HG03575 (cell line): ENCODE measurements around the gene ZNF180.
"Not testable (repeated sequence)": the region's sequence is repeated elsewhere in the genome, so short reads cannot be mapped to it uniquely, and the experiment has no call there.

Source experiments
- ATAC-seq: cut with Tn5 transposase; IDR thresholded peaks from one replicate; pipeline ENCODE4 v1.9.1; 2021; ENCODE audit not compliant: unreplicated experiment, insufficient number of reproducible peaks, low FRiP score; ENCODE audit errors: extremely low read depth

ZNF180 gene

DNA sequence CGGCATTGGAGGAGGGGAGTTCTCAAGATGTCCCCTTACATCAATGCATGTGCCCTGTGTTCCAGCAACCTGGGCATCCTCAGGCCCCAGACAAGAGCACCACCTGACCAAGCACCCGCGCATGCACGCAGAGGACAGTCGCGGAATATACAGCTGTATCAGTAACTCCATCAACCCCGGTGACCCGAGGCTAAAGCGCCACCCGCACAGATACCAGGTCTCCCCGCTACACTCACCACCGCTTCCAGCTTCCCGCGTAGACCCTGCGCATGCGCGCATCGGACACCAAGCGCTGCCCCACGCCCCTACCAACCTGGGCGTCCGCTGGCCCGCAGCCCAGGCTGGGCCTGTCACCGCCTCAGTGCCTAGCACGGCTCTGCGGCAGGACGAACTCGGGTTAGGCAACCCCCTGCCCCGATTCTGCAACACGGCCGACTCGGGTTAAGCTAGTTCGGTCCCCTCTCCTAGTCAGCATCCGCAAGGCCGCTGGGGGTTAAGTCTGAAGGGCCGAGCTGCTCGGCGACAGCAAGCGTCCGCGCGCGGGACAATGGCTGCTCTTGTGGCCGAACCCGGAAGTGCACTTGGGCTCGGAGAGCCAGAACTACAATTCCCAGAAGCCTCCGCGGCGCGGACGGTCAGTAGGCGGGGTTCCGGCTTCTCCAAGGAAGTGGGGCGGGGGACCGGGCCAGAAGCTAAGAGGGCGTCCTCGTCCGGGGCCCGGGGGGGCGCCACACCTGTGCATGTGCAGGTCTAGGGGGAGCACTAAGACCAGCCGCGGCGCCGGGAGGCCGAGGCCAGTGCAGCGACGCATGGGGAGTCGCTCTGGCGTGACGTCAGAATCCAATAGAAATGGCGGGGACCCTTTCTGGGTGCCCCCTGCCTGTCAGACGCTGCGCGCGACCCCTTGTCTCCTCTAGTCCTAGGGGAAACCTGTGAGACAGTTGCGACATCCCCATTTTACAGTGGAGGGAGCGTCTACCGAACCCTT is at the start of gene ZNF180:
Gene ZNF180, minus strand, starts transcription at position 561 of the 988 bp plus-strand sequence. CDS start 3,188 bp downstream, outside the sequence.
- no peak for ATAC-seq

DNA sequence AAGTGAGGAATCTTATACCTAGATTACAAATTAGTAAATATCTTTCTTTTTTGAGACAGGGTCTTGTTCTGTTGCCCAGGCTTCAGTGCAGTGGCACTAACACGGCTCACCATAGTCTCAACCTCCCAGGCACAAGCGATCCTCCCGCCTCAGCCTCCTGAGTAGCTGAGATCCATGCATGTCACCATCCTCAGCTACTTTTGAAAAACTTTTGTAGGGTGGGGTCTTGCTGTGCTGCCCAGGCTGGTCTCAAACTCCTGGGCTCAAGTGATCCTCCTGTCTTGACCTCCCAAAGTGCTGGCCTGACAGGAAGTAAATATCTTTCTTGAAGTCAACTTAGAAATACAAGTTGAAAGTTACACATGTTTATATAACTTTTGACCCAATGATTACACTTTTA is 49.2 kb upstream of the ZNF180 start:
- no peak for ATAC-seq

DNA sequence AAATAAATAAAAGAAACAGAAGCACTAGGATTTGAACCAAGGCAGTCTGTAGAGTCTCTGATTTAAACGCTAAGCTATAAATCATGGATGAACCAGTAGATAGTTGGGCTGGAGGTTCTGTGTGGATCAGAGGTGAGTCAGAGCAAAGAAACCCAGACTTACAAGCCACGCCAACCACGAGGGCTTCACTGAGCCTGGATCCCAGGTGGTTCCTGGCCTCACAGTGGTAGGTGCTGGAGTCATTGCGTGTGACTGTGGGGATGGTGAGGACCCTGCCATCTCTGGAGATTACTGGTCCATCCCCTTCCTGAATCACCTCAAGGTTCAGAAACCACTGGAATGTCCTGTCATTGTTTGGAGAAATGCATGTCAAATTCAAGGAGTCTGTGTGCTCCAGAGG is 48.4 kb upstream of the ZNF180 start:
- ATAC-seq: no peak

DNA sequence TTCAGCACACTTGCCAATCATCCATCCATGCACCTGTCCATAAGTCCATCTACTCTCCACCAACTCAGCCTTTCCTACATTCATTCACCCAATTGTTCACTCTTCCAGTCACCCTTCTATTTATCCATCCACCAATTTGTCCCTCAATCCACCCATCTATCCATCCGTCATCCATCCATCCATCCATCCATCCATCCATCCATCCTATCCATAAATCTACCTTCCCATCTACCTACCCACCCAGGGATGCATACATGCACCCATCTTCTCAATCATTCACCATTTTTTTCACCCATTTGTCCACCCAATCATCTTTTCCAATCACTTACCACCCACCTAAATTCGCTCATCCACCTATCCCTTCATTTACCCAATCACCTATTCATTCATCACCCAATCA is 43.7 kb upstream of the ZNF180 start:
- no peak for ATAC-seq

DNA sequence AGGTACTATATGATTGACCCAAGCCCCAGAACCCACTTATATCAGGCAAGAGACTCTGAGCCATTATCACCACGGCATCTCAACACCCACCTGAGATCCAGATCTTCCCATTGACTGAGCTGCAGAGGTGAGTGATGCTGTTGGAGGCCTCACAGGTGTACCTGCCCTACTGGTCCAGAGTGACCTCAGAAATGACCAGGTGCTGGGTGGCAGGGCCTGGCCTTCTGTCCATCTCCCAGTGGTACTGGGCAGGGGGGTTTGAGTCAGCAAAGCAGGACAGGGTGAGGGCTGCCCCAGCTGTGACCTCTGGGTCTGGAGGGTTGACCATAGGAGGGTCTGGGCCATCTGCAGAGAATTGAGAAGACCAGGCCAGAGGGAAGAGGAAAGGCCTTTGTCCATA is 42.3 kb upstream of the ZNF180 start:
- ATAC-seq: no peak

DNA sequence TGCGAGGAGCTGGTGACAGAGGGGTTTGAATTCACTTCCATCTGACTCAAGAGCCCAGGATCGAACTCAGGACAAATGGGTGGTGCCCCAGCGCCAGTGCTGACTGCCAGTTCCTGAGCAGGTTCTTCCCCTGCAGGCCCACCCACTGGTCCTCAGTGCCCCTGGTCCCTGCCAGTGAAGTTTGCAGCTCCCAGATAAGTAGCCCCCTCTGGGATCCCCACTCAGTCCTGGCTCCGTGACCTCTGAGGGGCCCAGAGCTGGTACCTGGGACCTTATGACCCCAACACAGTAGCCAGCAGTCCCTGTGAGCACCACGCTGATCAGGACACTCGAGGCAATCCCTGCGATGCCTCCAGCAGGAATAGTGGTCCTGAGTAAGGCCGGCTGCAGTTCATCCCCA is 40.4 kb upstream of the ZNF180 start:
- no peak for ATAC-seq

DNA sequence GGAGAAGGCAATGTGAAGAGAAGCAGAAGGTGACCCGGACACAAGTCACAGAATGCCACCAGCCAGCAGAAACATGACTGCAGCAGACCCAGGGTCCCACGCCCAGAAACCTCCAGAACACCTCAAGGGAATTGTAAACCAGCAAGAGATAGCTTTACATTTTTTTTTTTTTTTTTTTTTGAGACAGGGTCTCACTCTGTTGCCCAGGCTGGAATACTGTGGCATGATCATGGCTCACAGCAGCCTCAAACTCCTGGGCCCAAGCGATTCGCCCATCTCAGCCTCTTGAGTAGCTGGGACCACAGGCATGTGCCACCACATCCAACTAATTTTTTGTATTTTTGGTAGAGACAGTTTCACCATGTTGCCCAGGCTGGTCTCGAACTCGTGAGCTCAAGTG is 39.7 kb upstream of the ZNF180 start:
- ATAC-seq: no peak

DNA sequence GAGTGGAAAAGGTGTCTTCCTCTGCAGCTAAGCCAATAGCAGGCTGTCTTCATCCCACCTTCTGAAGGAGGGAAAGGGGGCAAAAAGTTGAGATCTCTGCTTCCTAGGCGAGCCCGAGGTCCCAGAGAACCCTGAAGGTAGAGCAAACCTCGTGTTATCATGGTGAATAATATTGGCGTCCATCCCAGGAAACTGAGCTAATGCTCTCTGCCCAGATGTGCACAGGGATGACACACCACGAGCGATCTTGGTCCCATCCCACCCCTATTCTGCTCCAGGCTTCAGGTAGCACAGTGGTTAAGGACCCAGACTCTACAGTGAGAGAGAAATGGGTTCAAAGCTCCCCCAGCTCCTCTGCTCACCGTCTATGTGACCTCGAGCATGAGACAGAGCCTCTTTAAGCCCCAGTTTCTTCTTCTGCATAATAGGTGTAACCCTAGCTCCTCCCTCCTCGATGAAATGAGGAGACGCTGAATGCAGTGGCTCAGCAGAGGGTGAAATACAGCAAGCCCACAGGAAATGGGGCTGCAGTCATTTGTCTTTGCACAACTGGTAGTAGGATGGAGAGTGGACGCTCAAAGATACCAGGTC is 39.0 kb upstream of the ZNF180 start:
- ATAC-seq: no peak

DNA sequence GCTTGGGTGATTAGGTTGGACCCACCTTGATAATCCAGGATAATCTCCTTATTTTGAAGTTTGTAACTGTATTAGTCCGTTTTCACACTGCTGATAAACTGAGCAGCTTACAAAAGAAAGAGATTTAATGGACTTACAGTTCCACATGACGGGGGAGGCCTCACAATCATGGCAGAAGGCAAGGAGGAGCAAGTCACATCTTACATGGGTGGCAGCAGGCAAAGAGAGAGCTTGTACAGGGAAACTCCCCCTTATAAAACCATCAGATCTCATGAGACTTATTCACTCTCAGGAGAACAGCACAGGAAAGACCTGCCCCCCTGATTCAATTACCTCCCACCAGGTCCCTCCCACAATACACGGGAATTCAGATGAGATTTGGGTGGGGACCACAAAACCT is 35.0 kb upstream of the ZNF180 start:
- ATAC-seq: not testable (repeated sequence)

DNA sequence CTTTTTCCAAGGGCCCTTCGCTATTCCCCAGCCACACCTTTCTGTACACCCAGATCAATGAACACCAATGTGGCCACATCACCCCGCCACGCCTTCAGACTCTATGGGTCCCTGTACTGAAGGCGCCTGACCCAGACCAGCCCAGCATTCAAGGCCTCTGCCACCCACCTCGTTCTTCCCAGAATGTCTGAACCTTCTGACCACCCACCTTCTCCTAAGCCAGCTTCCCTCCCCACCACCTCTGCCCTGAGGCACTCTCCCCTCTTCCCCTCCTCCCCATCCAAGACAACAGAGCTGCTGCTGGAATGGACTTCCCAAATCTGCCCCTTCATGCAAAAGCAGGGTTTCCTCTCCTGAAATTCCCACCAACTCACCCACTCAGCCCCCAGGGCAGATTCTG is 32.5 kb upstream of the ZNF180 start:
- ATAC-seq: no peak

DNA sequence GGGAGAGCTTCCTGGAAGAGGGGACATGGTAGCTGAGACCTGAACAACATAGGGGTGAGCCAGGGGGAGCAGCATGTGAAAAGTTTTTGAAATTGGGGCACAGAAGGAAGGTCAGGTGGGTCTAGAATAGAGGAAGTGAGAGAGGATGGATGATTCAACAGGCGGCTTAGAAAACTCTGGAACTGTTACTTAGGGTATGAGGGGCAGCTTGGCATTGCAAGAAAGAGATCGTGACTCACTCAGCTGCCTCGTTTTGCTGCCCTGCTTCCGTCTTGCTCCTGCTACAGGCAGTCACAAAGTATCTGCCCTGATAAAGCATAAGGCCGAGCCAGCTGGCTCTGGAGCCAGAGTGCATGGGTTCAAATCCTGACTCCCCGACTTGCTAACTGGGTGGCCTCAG is 30.5 kb upstream of the ZNF180 start:
- no peak for ATAC-seq

DNA sequence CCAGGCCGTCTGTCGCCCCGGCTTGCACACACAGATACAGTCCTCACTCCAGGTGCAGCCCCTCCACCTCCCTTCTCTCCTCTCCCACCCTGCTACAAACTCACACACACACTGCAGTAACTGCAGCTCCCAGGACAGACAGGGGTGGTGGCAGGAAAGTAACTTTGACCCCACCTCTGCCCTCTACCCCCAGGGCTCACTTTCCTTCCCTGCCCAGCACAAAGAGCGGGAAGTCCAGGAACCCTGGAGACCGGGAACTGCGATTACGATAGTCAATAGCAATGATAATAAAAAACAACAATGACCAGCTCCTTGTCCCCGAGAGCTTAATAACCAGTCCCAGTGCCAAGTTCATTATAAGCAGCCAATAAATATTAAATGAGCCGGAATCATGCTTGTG is 29.2 kb upstream of the ZNF180 start, which contains the start of gene CEACAM20:
Gene CEACAM20, minus strand, starts transcription at position 140 of the 400 bp plus-strand sequence. CDS start 166 bp downstream, outside the sequence.
- ATAC-seq: no peak

DNA sequence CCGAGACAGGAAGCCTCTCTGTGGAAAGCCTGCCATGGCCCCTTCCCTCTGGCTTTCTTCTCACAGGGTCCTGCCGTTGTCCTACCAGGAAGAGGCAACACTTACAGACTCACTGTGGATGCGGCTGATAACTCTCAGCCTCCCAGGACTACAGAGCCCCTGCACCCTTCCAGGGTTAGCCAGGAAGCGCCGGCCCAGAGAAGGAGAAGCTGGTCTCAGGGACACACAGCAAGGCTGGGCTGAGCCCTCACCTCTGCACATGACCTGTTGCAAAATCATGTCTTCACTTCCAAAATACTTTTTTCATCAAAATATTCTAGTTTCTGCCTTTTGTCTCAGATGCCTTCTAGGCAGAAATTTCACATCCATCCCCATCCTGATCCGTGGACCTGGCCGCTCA is 27.2 kb upstream of the ZNF180 start:
- no peak for ATAC-seq

DNA sequence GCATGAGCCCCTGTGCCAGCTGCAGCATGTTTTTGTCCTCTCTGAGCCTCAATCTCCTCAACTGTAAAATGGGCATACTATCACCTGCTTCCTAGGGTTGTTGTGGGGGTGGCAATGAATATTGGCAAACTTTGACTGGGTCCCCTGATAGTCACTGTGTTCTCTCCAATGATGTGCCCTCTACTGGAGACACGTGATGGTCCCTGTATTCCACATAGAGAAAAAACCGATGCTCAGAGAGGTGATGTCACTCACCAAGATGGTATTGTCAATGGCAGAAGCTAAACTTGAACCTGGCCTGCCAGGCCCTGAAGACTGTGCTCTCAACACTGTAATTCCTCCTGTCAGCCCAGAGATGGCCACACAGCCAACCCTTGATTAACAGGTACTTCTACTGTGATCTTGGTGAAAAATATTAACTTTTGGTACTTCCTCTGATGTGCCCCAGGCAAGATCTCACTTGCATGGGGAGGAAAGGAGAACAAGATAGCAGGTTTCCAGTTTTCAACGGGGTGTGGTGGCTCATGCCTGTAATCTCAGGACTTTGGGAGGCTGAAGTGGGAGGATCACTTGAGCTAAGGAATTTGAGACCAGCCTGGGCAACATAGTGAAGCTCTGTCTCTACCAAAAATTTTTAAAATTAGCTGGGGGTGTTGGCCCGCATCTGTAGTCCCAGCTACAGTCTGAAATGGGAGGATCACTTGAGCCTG is 25.6 kb upstream of the ZNF180 start:
- ATAC-seq: no peak

DNA sequence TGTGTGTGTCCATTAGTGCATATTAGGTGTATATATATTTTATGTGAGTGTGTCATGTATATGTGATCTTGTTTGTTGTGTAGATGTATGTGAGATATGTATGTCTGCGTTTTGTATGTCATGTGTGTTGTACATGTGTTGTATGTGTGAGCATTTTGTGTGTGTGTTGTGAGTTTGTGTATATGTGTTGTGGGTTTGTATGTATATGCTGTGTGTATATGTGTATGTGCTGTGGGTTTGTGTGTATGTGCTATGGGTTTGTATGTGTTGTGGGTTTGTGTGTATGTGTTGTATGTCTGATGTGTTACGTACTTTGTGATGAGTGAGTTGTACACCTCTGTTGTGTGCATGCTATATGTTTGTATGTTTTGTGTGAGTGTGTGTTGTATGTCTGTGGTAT is 21.0 kb upstream of the ZNF180 start:
- ATAC-seq: no peak

DNA sequence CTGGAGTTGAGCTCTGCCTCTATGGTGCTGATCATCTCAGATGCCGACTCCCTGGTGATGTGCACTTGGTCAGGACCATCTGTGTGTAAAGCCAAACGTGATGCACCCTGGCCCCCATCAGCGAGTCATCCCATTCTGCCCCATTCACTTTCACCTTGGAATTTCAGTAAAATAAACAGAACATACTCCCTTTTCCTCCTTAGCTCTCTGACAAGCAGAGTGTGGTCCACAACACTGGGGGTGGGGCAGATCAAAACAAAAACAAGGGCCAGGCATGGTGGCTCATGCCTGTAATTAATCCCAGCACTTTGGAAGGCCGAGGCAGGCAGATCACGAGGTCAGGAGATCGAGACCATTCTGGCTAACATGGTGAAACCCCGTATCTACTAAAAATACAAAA is 16.8 kb upstream of the ZNF180 start:
- no peak for ATAC-seq

DNA sequence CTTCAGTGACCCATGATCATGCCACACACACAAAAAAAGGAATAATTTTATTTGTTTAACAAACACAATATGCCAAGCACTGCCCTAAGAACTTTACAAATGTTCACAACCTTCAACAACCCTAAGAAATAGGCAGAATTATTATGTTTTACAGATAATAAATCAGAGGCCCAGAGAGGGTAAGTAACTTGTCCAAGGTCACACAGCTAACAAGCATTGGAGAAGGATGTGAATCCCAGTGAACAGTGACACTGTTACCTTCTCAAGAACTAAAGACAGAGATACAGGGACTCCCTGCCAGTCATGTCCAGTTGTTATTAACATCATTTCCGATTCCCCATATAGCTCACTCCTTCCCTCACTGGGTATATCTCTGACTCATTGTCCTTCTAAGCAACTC is 15.6 kb upstream of the ZNF180 start:
- no peak for ATAC-seq

DNA sequence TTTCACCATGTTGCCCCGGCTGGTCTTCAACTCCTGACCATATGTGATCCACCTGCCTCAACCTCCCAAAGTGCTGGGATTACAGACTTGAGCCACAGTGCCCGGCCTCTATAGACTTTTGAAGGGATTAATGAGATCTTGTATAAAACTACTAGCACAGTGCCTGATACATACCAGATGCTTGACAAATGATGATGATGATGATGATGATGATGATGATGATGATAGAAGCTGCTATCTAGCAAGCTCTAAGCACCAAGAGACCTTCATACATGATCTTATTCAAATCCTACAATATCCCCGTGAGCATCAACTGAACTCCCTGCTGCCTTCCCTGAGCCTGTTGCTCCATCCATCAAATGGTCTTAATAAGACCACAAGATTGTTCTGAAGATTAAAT is 14.7 kb upstream of the ZNF180 start:
- ATAC-seq: no peak

DNA sequence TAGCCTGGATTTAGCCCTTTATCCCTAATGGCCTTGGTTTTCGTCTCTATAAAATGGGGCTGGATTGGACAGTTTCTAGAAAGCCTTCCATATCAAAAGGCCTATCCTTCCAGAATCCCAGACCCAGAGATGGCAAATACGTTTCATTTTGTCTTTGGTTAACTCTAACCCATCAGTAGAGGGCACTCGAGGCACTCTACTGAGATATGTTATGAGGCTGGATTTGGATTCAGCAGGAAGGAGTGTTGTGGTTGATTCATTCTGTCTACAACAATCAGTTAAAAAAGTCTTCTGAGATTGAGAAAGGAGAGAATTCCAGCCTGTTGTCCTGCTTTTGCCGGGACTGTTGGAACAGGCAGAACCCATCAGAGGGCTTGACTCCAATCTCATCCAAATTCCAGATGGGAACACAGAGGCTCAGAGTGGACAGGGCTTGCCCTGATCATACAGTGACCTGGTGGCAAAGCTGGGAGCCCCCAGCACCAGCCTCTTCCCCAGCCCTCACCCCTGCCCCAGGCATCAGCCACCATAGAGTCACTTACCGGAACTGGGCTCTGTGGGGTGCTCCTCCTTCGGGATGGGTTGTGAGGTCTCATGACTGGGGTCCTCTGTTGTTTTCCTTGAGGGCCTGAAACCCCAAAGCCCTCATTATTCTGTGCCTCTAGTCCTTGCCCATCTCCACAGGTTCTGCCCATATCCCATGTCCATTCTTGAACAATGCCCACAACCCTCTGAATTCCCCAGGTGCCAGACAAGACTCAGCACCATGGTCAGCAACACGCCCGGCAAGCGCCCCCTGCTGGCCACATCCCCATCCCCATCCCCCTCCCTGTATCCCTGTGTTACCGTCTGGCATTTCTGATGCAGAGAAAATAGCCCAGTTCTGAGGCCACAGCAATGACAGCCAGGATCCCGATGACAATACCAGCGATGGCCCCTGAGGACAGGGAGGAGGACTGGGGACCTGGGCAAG is 12.3 kb upstream of the ZNF180 start:
- no peak for ATAC-seq
